NCI-H1694 treated with DMSO at 0.1 percent for 48 hours (cell line): ENCODE data around the gene NR4A1.
"Not testable (repeated sequence)": the region's sequence is repeated elsewhere in the genome, so short reads cannot be mapped to it uniquely, and the experiment has no call there.

Experiments used
- DNase-seq: peaks from one replicate; lab custom pipeline; 2025; lab: John Stamatoyannopoulos, UW

Gene NR4A1

DNA sequence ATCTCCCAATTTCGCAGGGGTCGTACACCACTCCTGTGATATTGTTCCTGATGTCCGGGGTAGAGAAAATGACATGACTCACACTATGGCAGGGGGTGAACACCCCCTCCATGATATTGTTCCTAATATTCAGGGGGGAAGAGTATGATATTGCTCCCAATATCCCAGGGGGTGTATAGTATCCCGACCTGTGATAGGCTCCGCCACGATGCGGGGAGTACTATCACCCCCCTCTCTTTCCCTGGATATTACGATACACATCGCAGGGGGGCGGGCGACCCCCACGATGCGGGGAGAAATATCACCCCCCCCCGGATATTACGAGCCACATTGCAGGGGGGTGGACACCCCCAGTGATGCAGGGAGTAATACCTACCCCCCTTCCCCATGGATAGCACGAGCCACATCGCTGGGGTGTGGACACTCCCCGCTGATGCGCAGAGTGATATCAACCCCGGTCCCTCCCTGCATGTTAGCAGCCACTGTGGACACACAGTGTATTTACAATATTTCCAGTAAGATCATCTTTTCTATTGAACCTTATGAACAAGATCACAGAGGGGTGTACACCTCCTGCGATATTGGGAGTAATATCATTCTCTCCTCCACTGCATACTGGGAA is 45.9 kb downstream of the NR4A1 start:
- no peak for DNase-seq

DNA sequence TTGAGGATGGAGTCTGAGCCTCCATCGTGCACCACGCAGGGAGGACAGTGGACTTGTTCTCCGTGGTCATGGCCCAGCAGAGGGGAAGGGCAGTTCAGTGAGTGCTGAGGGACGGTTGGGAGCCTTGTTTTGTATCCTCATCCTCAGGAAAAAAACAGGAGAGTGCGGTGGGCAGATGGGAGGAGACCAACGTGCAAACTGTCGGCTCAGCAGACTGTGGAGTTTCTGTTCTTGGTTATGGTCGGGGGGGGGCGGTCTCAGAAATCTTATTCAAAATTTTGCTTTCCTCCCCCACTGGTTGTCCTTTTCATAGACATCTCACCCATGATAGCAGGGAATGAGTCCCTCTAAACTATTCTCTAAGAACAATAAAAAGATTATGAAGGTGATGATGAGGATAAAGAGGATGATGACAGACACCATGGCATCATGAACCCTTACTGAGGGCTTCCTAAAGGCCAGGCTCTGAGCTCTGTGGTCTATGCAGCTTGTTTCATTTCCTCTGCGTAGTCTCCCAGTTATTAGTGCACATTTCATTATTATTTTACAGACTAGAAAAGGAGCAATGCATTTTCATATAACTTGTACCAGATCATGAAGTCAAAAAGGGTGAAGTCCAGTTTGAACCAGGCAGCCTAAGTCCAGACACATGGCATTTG is 53.3 kb downstream of the NR4A1 start:
- DNase-seq = not testable (repeated sequence)
